GM12878 (cell line): ENCODE measurements around the gene TMEM120B. TPM values are rescaled to one million over a fixed set of nuclear protein-coding genes. Genes with fewer than 3 reads are reported as not detected.

Experiments
- ATAC-seq: fragments of 200-7000 bp; cut with Tn5 transposase; 3 replicates; pipeline ENCODE4 v1.9.1; 2020; ENCODE audit warnings: mild to moderate bottlenecking, moderate library complexity
- BruUV-seq: library from RNA; stranded (reverse); fragments of 400-500 nt; replicated peaks from 2 replicates; lab custom pipeline; 2021; lab: Mats Ljungman, UMichigan
- CTCF ChIA-PET: fragments of 300-600 bp; sonication (Branson Sonifier 250); formaldehyde crosslinking; extraction: SDS; loops from one replicate; lab custom pipeline; 2021; ENCODE audit warnings: inconsistent platforms; lab: Yijun Ruan, JAX
- POLR2A ChIA-PET: fragments of 350-600 bp; formaldehyde crosslinking; extraction: SDS; loops from one replicate; lab custom pipeline; 2021; ENCODE audit warnings: inconsistent platforms; lab: Charles Lee
- RAD21 ChIA-PET: fragments of 300-600 bp; sonication (Branson Sonifier 250); formaldehyde crosslinking; loops from one replicate; lab custom pipeline; 2023; ENCODE audit warnings: antibody characterized with exemption; ENCODE audit not compliant: unreplicated experiment; lab: Charles Lee
- SMC1A ChIA-PET: fragments of 300-600 bp; sonication (Branson Sonifier 250); formaldehyde crosslinking; loops from one replicate; lab custom pipeline; 2023; ENCODE audit not compliant: unreplicated experiment, uncharacterized antibody; lab: Charles Lee
- DNase-seq: peaks from one replicate; pipeline ENCODE4 v3.0.0-alpha.2; 2011; ENCODE audit warnings: low read depth, low spot score
- FAIRE-seq: peaks from 3 replicates; lab custom pipeline; 2011; peaks lifted over from hg19 to GRCh38; lab: Jason Lieb, UNC
- H2AFZ ChIP-seq: 2 replicates; pipeline ENCODE4 v1.6.0; 2011; ENCODE audit warnings: low read depth, low read length, control low read depth; ENCODE audit not compliant: control insufficient read depth
- H3K27ac ChIP-seq: 2 replicates; pipeline ENCODE4 v1.5.1; 2011; ENCODE audit warnings: control low read depth; ENCODE audit not compliant: control insufficient read depth, insufficient read depth
- H3K27me3 ChIP-seq, 2 experiments: replicated peaks in 1 of 2; 2 replicates each; pipeline versions ENCODE4 v1.6.0 to v1.6.1; 2011; ENCODE audit warnings: low read length in 1 of 2; ENCODE audit not compliant: control insufficient read depth in 2 of 2, insufficient read depth in 2 of 2
- H3K36me3 ChIP-seq, 2 experiments: 2 replicates each; pipeline ENCODE4 v1.5.1; 2011; ENCODE audit warnings: low read length in 1 of 2; ENCODE audit not compliant: control insufficient read depth in 2 of 2, insufficient read depth in 2 of 2
- H3K4me1 ChIP-seq: 2 replicates; pipeline ENCODE4 v1.6.1; 2011; ENCODE audit warnings: mild to moderate bottlenecking, low read length, moderate library complexity, mixed read lengths; ENCODE audit not compliant: control insufficient read depth, insufficient read depth
- H3K4me2 ChIP-seq: 2 replicates; pipeline ENCODE4 v1.6.0; 2011; ENCODE audit warnings: control low read depth; ENCODE audit not compliant: control insufficient read depth, insufficient read depth
- H3K4me3 ChIP-seq: fragments of 200-600 bp; sonication (generic); 2 replicates; pipeline ENCODE4 v1.5.1; 2016
- H3K79me2 ChIP-seq: 2 replicates; pipeline ENCODE4 v1.6.0; 2011; ENCODE audit warnings: low read length; ENCODE audit not compliant: control insufficient read depth, insufficient read depth
- H3K9ac ChIP-seq: 2 replicates; pipeline ENCODE4 v1.8.0; 2011; ENCODE audit warnings: low read length, control low read depth, mixed read lengths; ENCODE audit not compliant: control insufficient read depth, insufficient read depth
- H3K9me3 ChIP-seq: replicated peaks from 3 replicates; pipeline ENCODE4 v1.5.1; 2011; ENCODE audit warnings: mild to moderate bottlenecking, low read length; ENCODE audit not compliant: control insufficient read depth, insufficient read depth
- H4K20me1 ChIP-seq: 2 replicates; pipeline ENCODE4 v1.6.0; 2011; ENCODE audit not compliant: control insufficient read depth, insufficient read depth
- CREM ChIP-seq: IDR thresholded peaks from 2 replicates; pipeline ENCODE4 v1.6.1; 2014; ENCODE audit warnings: antibody characterized with exemption, low read depth
- CTCF ChIP-seq, 3 experiments: IDR thresholded peaks in 2 of 3; conservative IDR thresholded peaks in 1 of 3; 2 replicates each; pipeline ENCODE4 v1.5.1; 2011; ENCODE audit warnings: low read depth in 3 of 3, low read length in 3 of 3, mild to moderate bottlenecking in 3 of 3, control low read depth in 2 of 3, moderate library complexity in 2 of 3, inconsistent platforms in 1 of 3, mixed read lengths in 1 of 3; ENCODE audit not compliant: control insufficient read depth in 2 of 3, insufficient read depth in 1 of 3; ENCODE audit errors: extremely low read depth in 1 of 3
- GABPA ChIP-seq: IDR thresholded peaks from 2 replicates; pipeline ENCODE4 v1.6.1; 2014; ENCODE audit warnings: antibody characterized with exemption, low read depth, mild to moderate bottlenecking, inconsistent platforms
- HSF1 ChIP-seq: fragments of 150-350 bp; IDR thresholded peaks from 2 replicates; pipeline ENCODE4 v1.6.1; 2014; ENCODE audit warnings: mild to moderate bottlenecking, low read depth, low read length
- JUND ChIP-seq: IDR thresholded peaks from 2 replicates; pipeline ENCODE4 v1.6.1; 2012; ENCODE audit warnings: low read depth, mild to moderate bottlenecking, low read length, improper control_type of control experiment, moderate library complexity
- LARP7 ChIP-seq: fragments of 450-650 bp; IDR thresholded peaks from 2 replicates; pipeline ENCODE4 v1.6.1; 2017; ENCODE audit warnings: mild to moderate bottlenecking
- RAD21 ChIP-seq: IDR thresholded peaks from 2 replicates; pipeline ENCODE4 v1.6.1; 2011; ENCODE audit warnings: mild to moderate bottlenecking, low read depth, low read length, moderate library complexity; ENCODE audit not compliant: insufficient read depth
- TARDBP ChIP-seq: IDR thresholded peaks from 2 replicates; pipeline ENCODE4 v1.6.1; 2016; ENCODE audit warnings: borderline replicate concordance
- TCF3 ChIP-seq: IDR thresholded peaks from 2 replicates; pipeline ENCODE4 v1.6.1; 2012; ENCODE audit warnings: low read depth, mild to moderate bottlenecking, low read length, borderline replicate concordance; ENCODE audit not compliant: insufficient read depth
- USF1 ChIP-seq: IDR thresholded peaks from 2 replicates; pipeline ENCODE4 v1.6.1; 2011; ENCODE audit warnings: borderline replicate concordance, low read depth, mild to moderate bottlenecking, moderate library complexity, mixed read lengths, low read length; ENCODE audit not compliant: insufficient read depth; ENCODE audit errors: extremely low read length
- YY1 ChIP-seq: IDR thresholded peaks from 2 replicates; pipeline ENCODE4 v1.6.1; 2011; ENCODE audit warnings: low read depth, mild to moderate bottlenecking, low read length
- ZBTB11 ChIP-seq: fragments of 450-650 bp; formaldehyde crosslinking; IDR thresholded peaks from 2 replicates; pipeline ENCODE4 v1.5.0; 2022; ENCODE audit warnings: mild to moderate bottlenecking, missing genetic modification characterization
- ZNF384 ChIP-seq: IDR thresholded peaks from 2 replicates; pipeline ENCODE4 v1.6.1; 2012; ENCODE audit warnings: low read depth, mild to moderate bottlenecking, low read length, improper control_type of control experiment, borderline replicate concordance
- ZZZ3 ChIP-seq: IDR thresholded peaks from 2 replicates; pipeline ENCODE4 v1.6.1; 2011; ENCODE audit warnings: low read depth; ENCODE audit not compliant: control insufficient read depth, insufficient read length
- WGBS: methylation state at CpG from one replicate; pipeline ENCODE4 v1.1.6; 2016; ENCODE audit warnings: low lambda C conversion rate; ENCODE audit not compliant: insufficient replicate concordance, insufficient coverage; ENCODE audit errors: missing lambda C conversion rate; 5-methylcytosine and 5-hydroxymethylcytosine counted together
- in situ Hi-C: fragments of 300-500 bp; cut with MboI; formaldehyde crosslinking; loops from 9 replicates; pipeline ENCODE4 v1.14.3; 2018; ENCODE audit warnings: mixed read lengths
- intact Hi-C: fragments of 100-400 bp; cut with micrococcal nuclease; formaldehyde crosslinking; loops from one replicate; pipeline ENCODE4 v1.14.2; 2022; ENCODE audit not compliant: unreplicated experiment
- polyA plus RNA-seq, 11 experiments: library from polyadenylated mRNA; depleted of rRNA in 4 of 11; unstranded in 6 of 11; stranded (reverse) in 5 of 11; fragments of >200 nt; fragmentation: Nextera tagmentation in 4 of 11; fragmentation: Illumina TruSeq in 1 of 11; extraction: Ambion mirVana in 4 of 11; extraction: Trizol in 1 of 11; gene quantifications; 1 replicate in 1 of 11; 2 replicates in 10 of 11; pipeline versions ENCODE4 v1.2.1 to v1.2.3, GENCODE V29; 2011 to 2016; ENCODE audit warnings: inconsistent platforms in 2 of 11, missing spikeins in 2 of 11, low read depth in 1 of 11
- total RNA-seq, 4 experiments: library from RNA; depleted of rRNA in 3 of 4; stranded (reverse); fragments of >200 nt in 3 of 4; fragmentation: Illumina TruSeq in 1 of 4; extraction: Trizol in 1 of 4; gene quantifications; 2 replicates each; pipeline versions ENCODE4 v1.2.1 to v1.2.3, GENCODE V29; 2013 to 2021

Gene TMEM120B
- total and polyA plus RNA-seq, 10 of the 15 experiments (the other 5 are each of a cell fraction or from before 2014, with no cell fraction given): 4.0 to 26.2 (median 9.2) TPM

- FAIRE-seq: no peak
- Histone ChIP-seq H3K4me2 (no peak overlapping the region), H3K4me3 (no peak overlapping the region), H3K9ac (no peak overlapping the region), H3K27me3 (no peaks in the 10 kb centered on the region), H4K20me1 (no peaks in the 10 kb centered on the region), H3K27ac (no peak overlapping the region), H3K9me3 (no peaks in the 10 kb centered on the region), H3K36me3 (peaks cover 1 to 3% of the 10 kb centered on the region in 2 experiments; a peak in 2 of 4 replicates), H2AFZ (no peak overlapping the region), H3K4me1 (peaks cover 15% of the 10 kb centered on the region), H3K79me2 (peaks cover 17% of the 10 kb centered on the region)
- no peak for ATAC-seq
- intact Hi-C loops (loop anchor here (5.0 kb wide), 1 partner anchor 117 kb away; no protein-coding TSS in a partner anchor), in situ Hi-C loops (no loop called here)
- ChIA-PET CTCF (interaction anchor here (0.6 to 7.1 kb wide), 40 partner anchors 9 to 352 kb away, joined by 3 to 76 read pairs (median 4); partner anchors contain the start of genes KDM2B and ORAI1), RAD21 (interaction anchor here (0.7 to 7.2 kb wide), 15 partner anchors 41 to 267 kb away, joined by 3 to 61 read pairs (median 4); partner anchors contain the start of gene ORAI1), POLR2A (interaction anchor here (0.8 to 1.3 kb wide), 9 partner anchors 9 to 173 kb away, joined by 3 to 6 read pairs (median 4); partner anchors contain the start of gene ORAI1), SMC1A (interaction anchor here (0.5 to 5.5 kb wide), 21 partner anchors 16 to 334 kb away, joined by 3 to 55 read pairs (median 4); partner anchors contain the start of gene ORAI1)
- WGBS: 87% methylated on average over 18 of the region's 18 CpGs
- DNase-seq: no peak
- BruUV-seq: no TSS peak
- TF ChIP-seq CTCF (IDR thresholded peaks at IDR 0.05 in 2 of 3, conservative IDR thresholded peaks at IDR 0.05 in 1 of 3; ENCODE audit: control insufficient read depth in 2 of 3, extremely low read depth in 1 of 3, insufficient read depth in 1 of 3, low read depth in 3 of 3, low read length in 3 of 3) (peak; percentile 58 to 71 (median 59)), GABPA (no peak), CREM (no peak), ZBTB11 (no peak), ZZZ3 (no peak), ZNF384 (no peak), LARP7 (no peak), TARDBP (no peak), YY1 (peak; percentile 44; the same call in 1 of the 2 replicates), RAD21 (peak; percentile 73), HSF1 (no peak), JUND (no peak), USF1 (no peak), TCF3 (no peak)
These were observed 43.6 kb upstream of the TMEM120B start for GRCh38 chr12:121668750-121669520.
